Choroid plexus epithelial cell (primary cell): Measurements from ENCODE around the gene RAB38.
A peak's percentile ranks its signal among the peaks of the same experiment; 100 is the strongest.

Experiments
- DNase-seq: peaks from one replicate; pipeline ENCODE4 v3.0.0-alpha.2; 2010; ENCODE audit warnings: low read depth
- H3K4me3 ChIP-seq: 2 replicates; pipeline ENCODE4 v1.5.1; 2011; ENCODE audit warnings: low read depth, mild to moderate bottlenecking, control low read depth, low read length, moderate library complexity
- TF ChIP-seq, protein P1 (sequence below): conservative IDR thresholded peaks from 2 replicates; pipeline ENCODE4 v1.5.1; 2011; ENCODE audit warnings: low read depth, mild to moderate bottlenecking, control low read depth, inconsistent platforms, low read length, moderate library complexity

RAB38 gene

DNA sequence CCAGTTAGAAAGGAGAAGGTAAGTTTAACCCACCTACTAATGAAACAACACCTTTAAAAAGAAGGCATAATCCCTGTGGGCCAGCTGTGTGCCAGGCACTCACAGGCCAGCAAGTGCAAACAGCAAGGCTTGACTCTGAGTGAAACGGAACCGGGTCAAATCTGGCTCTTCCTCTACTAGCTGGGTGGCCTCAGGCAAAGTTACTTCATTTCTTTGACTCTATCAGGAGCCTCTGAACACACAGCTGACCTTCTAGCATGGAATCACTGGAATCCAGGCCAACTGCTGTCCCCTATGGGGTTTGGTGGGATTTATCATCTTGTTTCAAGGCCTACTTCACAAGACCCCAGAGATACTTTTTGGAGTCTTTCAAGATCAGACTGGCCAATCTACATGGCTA is 3.3 kb downstream of the RAB38 start:
- no peak for DNase-seq
- TF ChIP-seq, protein P1, sequence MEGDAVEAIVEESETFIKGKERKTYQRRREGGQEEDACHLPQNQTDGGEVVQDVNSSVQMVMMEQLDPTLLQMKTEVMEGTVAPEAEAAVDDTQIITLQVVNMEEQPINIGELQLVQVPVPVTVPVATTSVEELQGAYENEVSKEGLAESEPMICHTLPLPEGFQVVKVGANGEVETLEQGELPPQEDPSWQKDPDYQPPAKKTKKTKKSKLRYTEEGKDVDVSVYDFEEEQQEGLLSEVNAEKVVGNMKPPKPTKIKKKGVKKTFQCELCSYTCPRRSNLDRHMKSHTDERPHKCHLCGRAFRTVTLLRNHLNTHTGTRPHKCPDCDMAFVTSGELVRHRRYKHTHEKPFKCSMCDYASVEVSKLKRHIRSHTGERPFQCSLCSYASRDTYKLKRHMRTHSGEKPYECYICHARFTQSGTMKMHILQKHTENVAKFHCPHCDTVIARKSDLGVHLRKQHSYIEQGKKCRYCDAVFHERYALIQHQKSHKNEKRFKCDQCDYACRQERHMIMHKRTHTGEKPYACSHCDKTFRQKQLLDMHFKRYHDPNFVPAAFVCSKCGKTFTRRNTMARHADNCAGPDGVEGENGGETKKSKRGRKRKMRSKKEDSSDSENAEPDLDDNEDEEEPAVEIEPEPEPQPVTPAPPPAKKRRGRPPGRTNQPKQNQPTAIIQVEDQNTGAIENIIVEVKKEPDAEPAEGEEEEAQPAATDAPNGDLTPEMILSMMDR: no peak
- H3K4me3 ChIP-seq: no peak overlapping the region

DNA sequence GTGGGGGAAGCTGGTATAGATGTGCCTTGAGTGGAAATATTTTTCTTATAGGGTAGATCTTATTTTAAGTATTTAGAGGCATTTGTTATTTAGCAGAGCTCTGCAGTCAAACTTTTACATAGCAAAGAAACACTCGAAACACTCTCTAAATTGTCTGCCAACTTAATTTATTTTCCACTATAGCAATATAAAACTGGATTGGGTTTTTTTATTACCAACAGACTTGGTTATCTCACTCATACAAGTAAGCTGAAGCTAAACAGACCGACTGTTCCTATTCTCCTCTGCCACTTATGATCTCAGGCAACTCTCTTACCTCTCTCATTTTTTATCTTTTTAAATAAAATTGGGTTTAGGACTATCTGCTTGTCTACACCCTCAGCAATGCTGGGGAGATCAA is 4.6 kb downstream of the RAB38 start:
- no peak for DNase-seq
- TF ChIP-seq, protein P1: no peak
- H3K4me3 ChIP-seq: no peak overlapping the region

DNA sequence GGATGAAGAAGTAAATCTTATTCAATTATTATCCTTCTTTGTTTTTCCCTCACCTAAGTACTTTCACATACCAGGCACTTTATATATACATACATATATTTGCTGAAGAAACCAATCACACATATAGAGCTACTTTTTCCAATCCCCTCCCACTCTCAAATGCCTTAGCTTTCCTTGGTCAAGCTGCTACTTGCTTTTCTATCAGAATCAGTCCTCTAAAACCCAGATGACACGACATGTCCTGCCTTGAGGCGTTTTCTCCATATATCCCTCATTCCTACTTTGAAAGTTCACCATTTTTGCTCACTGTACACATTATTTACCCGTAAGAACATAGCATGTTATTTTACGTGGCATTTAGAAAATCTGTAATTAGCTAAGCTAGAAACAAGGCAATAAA is 5.4 kb downstream of the RAB38 start:
- TF ChIP-seq, protein P1: no peak
- DNase-seq: no peak
- no peak overlapping the region for H3K4me3 ChIP-seq

DNA sequence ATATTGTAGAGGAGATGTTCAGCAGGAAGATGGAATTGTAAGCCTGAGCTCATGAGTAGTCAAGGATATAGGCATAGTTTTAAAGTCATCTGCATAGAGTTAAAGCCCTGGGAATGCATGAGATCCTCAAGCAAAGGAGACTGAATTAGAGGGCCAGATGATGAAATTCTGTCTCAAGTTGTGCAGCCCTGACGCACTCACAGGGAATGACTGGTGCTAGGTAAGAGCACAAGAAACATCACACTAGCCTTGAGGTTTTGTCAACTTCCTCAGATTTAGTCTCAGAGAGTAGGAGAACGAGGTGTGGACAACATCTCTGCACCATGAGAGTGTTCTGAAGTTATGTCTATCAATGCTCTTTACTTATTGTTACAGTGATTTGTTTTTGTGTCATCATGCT is 5.8 kb downstream of the RAB38 start:
- TF ChIP-seq, protein P1: no peak
- DNase-seq: peak; percentile 16
- H3K4me3 ChIP-seq: no peak overlapping the region

DNA sequence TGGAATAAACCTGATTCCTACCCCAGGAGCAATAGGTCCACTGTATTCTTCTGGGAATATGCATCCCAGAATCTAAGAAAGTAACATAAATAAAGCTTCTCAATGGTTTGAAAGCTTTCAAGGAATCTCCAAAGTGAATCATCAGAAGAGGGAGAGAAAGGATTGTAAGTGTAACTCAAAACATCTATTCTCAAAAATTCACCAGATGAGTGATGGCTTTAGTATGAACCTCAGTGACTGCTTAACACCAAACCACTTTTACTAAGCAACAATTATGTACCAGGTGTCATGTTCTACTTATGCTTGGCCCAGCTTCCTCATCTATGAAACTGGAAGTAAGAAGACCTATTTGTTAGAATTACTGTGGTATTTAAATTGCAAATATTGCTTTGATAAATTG is 7.4 kb downstream of the RAB38 start:
- TF ChIP-seq, protein P1: no peak
- DNase-seq: no peak
- H3K4me3 ChIP-seq: no peak overlapping the region

DNA sequence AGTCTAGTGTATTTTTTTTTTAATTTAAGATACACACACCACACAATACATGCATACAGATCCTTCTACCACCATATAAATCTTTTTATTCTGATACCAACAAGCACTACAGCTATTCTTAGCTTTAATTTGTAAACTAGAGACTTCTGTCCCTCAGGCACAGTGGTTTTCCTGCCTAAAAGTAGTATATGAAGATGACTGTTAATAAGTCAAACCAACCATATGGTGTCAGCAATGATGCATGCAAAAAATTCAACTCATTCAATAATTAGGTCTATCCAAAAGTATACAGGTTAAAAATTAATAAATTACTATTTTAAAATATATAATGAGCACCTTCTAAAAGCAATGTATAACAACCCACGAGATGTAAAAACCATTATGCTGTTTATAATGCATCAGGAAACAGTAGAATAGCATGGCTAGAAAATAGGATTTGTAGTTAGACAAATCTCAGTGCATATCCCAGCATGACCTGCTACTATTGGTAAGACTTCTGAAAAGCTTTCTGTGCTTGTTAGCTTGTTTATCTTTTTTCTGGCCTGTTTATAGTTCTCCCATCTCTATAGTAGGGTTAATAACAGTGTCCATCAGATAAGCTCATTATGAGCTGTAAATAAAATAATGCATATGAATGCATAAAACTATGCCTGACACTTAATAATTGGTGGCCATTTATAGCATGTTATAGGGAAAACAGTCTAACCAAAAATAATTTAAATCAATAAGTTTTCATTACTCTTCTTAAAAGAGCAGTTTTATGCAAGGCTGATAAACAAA is 10.2 kb downstream of the RAB38 start:
- H3K4me3 ChIP-seq: no peak overlapping the region
- TF ChIP-seq, protein P1: peak; percentile 4
- DNase-seq: peak; percentile 22

DNA sequence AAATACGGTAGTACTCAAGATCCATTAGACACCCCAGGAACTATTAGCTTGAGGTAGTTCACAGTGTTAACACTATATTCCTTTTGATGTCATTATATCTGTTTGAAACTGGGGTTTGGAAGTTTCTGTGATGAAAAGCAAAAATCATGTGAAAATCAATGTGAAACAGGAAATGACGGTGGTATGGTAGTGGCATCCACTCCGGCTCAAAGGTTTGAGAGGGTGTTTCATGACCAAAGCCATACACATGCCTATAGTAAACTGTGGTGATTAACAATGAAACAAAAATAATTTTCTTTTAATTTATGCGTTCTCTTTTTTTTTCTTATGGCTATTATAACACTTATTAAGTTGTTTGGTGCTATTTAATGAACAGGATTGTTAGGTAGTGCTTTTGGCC is 10.9 kb downstream of the RAB38 start:
- TF ChIP-seq, protein P1: no peak
- no peak for DNase-seq
- H3K4me3 ChIP-seq: no peak overlapping the region
